K562 (cell line): ENCODE data around the gene AMZ2. TPM values are rescaled to one million over a fixed set of nuclear protein-coding genes. Genes with fewer than 3 reads are reported as not detected.
A peak's percentile ranks its signal among the peaks of the same experiment; 100 is the strongest.

ENCODE experiments used
- CHCHD3 ChIP-seq: fragments of 250-450 bp; sonication (Bioruptor Pico); IDR thresholded peaks from 2 replicates; pipeline ENCODE4 v2.1.2; 2022; ENCODE audit warnings: mild to moderate bottlenecking
- CHD1 ChIP-seq: fragments of 200-600 bp; sonication (generic); IDR thresholded peaks from one replicate; pipeline ENCODE4 v1.6.1; 2012; ENCODE audit warnings: mild to moderate bottlenecking, moderate library complexity, low read length, inconsistent platforms
- DACH1 ChIP-seq: fragments of 450-650 bp; IDR thresholded peaks from 2 replicates; pipeline ENCODE4 v1.6.1; 2018; ENCODE audit not compliant: partially characterized antibody
- GATAD2B ChIP-seq: fragments of 450-650 bp; IDR thresholded peaks from 2 replicates; pipeline ENCODE4 v1.6.1; 2017; ENCODE audit warnings: mild to moderate bottlenecking, borderline replicate concordance
- HDAC3 ChIP-seq: fragments of 450-650 bp; IDR thresholded peaks from 2 replicates; pipeline ENCODE4 v1.6.1; 2018; ENCODE audit warnings: borderline replicate concordance, mild to moderate bottlenecking, moderate library complexity; ENCODE audit not compliant: partially characterized antibody
- KDM5B ChIP-seq: fragments of 200-600 bp; sonication (generic); IDR thresholded peaks from 2 replicates; pipeline ENCODE4 v1.6.1; 2012; ENCODE audit warnings: low read depth, mild to moderate bottlenecking, moderate library complexity, low read length, control low read depth, inconsistent platforms; ENCODE audit not compliant: insufficient replicate concordance
- LCOR ChIP-seq: sonication (generic); formaldehyde crosslinking; IDR thresholded peaks from 2 replicates; pipeline ENCODE4 v1.8.0; 2022; ENCODE audit warnings: mild to moderate bottlenecking, missing genetic modification reagents
- ZNF175 ChIP-seq: fragments of 200-800 bp; sonication (Bioruptor generic); IDR thresholded peaks from 2 replicates; pipeline ENCODE4 v1.6.1; 2016; ENCODE audit warnings: low read depth, mild to moderate bottlenecking, missing genetic modification characterization, missing compliant biosample characterization
- ZNF184 ChIP-seq: sonication (generic); formaldehyde crosslinking; IDR thresholded peaks from 2 replicates; pipeline ENCODE4 v1.5.0; 2020; ENCODE audit warnings: missing genetic modification reagents
- polyA plus RNA-seq, 8 experiments: library from polyadenylated mRNA; depleted of rRNA in 4 of 8; stranded (reverse) in 5 of 8; unstranded in 3 of 8; fragments of >200 nt; fragmentation: Nextera tagmentation in 2 of 8; fragmentation: Illumina TruSeq in 1 of 8; extraction: Ambion mirVana in 2 of 8; extraction: Trizol in 1 of 8; gene quantifications; 2 replicates each; pipeline versions ENCODE4 v1.2.1 to v1.2.3, GENCODE V29; 2011 to 2014; ENCODE audit warnings: inconsistent platforms in 1 of 8, missing spikeins in 1 of 8
- total RNA-seq, 7 experiments: library from RNA; depleted of rRNA in 6 of 7; stranded (reverse); fragments of >200 nt in 6 of 7; fragmentation: Illumina TruSeq in 2 of 7; extraction: Trizol in 2 of 7; gene quantifications; 2 replicates each; pipeline versions ENCODE4 v1.2.1 to v1.2.3, GENCODE V29; 2011 to 2021; ENCODE audit warnings: low replicate concordance in 1 of 7
- TF ChIP-seq, protein P1 (sequence below): fragments of 200-600 bp; sonication (generic); IDR thresholded peaks from one replicate; pipeline ENCODE4 v1.6.1; 2012; ENCODE audit warnings: mild to moderate bottlenecking, low read depth, low read length, inconsistent platforms
- TF ChIP-seq, protein P2 (sequence below): IDR thresholded peaks from 2 replicates; pipeline ENCODE4 v1.6.1; 2012; ENCODE audit warnings: low read depth, low read length, improper control_type of control experiment, borderline replicate concordance
- TF ChIP-seq, protein P3 (sequence below): fragments of 450-650 bp; formaldehyde crosslinking; IDR thresholded peaks from 2 replicates; pipeline ENCODE4 v1.4.0; 2020; ENCODE audit warnings: mild to moderate bottlenecking, moderate library complexity

AMZ2 gene
- total and polyA plus RNA-seq, 9 of the 15 experiments (the other 6 are each of a cell fraction or from before 2014, with no cell fraction given), result 22.6 to 92.2 (median 52.6) TPM

DNA sequence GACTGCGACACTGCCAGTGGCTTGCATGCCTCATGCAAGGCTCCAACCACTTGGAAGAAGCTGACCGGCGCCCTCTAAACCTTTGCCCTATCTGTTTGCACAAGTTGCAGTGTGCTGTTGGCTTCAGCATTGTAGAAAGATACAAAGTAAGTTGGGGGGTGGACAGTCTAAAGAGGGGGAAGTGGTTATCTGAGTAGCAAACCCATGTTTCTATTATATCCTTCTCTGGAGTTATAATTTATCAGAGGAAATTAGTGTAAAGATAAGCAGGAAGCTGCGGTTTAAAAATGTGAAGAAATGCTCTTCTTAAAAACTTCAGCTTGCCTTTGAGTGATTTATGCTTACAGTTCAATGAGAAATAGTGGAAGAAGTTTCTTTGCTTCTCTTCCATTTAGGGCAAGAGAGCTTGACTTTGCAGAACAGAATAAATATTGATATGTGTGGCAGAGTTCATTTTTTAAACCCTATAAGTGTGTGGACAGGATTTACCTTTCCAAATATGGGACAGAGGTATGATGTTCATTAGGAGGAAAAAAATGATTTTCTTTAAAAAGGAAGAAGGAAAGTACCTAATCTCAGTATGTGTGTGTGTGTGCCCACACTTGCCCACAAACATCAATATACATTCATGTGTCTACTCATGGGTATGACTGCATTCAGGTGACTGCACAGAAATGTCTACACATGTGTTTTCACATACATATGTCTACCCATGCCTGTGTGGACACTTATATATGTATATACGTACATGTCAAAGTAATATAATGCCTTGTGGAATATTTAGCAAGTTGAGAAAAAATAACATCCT, 8.1 kb downstream of the AMZ2 start (continued):
- TF ChIP-seq, protein P1, sequence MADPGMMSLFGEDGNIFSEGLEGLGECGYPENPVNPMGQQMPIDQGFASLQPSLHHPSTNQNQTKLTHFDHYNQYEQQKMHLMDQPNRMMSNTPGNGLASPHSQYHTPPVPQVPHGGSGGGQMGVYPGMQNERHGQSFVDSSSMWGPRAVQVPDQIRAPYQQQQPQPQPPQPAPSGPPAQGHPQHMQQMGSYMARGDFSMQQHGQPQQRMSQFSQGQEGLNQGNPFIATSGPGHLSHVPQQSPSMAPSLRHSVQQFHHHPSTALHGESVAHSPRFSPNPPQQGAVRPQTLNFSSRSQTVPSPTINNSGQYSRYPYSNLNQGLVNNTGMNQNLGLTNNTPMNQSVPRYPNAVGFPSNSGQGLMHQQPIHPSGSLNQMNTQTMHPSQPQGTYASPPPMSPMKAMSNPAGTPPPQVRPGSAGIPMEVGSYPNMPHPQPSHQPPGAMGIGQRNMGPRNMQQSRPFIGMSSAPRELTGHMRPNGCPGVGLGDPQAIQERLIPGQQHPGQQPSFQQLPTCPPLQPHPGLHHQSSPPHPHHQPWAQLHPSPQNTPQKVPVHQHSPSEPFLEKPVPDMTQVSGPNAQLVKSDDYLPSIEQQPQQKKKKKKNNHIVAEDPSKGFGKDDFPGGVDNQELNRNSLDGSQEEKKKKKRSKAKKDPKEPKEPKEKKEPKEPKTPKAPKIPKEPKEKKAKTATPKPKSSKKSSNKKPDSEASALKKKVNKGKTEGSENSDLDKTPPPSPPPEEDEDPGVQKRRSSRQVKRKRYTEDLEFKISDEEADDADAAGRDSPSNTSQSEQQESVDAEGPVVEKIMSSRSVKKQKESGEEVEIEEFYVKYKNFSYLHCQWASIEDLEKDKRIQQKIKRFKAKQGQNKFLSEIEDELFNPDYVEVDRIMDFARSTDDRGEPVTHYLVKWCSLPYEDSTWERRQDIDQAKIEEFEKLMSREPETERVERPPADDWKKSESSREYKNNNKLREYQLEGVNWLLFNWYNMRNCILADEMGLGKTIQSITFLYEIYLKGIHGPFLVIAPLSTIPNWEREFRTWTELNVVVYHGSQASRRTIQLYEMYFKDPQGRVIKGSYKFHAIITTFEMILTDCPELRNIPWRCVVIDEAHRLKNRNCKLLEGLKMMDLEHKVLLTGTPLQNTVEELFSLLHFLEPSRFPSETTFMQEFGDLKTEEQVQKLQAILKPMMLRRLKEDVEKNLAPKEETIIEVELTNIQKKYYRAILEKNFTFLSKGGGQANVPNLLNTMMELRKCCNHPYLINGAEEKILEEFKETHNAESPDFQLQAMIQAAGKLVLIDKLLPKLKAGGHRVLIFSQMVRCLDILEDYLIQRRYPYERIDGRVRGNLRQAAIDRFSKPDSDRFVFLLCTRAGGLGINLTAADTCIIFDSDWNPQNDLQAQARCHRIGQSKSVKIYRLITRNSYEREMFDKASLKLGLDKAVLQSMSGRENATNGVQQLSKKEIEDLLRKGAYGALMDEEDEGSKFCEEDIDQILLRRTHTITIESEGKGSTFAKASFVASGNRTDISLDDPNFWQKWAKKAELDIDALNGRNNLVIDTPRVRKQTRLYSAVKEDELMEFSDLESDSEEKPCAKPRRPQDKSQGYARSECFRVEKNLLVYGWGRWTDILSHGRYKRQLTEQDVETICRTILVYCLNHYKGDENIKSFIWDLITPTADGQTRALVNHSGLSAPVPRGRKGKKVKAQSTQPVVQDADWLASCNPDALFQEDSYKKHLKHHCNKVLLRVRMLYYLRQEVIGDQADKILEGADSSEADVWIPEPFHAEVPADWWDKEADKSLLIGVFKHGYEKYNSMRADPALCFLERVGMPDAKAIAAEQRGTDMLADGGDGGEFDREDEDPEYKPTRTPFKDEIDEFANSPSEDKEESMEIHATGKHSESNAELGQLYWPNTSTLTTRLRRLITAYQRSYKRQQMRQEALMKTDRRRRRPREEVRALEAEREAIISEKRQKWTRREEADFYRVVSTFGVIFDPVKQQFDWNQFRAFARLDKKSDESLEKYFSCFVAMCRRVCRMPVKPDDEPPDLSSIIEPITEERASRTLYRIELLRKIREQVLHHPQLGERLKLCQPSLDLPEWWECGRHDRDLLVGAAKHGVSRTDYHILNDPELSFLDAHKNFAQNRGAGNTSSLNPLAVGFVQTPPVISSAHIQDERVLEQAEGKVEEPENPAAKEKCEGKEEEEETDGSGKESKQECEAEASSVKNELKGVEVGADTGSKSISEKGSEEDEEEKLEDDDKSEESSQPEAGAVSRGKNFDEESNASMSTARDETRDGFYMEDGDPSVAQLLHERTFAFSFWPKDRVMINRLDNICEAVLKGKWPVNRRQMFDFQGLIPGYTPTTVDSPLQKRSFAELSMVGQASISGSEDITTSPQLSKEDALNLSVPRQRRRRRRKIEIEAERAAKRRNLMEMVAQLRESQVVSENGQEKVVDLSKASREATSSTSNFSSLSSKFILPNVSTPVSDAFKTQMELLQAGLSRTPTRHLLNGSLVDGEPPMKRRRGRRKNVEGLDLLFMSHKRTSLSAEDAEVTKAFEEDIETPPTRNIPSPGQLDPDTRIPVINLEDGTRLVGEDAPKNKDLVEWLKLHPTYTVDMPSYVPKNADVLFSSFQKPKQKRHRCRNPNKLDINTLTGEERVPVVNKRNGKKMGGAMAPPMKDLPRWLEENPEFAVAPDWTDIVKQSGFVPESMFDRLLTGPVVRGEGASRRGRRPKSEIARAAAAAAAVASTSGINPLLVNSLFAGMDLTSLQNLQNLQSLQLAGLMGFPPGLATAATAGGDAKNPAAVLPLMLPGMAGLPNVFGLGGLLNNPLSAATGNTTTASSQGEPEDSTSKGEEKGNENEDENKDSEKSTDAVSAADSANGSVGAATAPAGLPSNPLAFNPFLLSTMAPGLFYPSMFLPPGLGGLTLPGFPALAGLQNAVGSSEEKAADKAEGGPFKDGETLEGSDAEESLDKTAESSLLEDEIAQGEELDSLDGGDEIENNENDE, result no peak
- TF ChIP-seq, protein P2, sequence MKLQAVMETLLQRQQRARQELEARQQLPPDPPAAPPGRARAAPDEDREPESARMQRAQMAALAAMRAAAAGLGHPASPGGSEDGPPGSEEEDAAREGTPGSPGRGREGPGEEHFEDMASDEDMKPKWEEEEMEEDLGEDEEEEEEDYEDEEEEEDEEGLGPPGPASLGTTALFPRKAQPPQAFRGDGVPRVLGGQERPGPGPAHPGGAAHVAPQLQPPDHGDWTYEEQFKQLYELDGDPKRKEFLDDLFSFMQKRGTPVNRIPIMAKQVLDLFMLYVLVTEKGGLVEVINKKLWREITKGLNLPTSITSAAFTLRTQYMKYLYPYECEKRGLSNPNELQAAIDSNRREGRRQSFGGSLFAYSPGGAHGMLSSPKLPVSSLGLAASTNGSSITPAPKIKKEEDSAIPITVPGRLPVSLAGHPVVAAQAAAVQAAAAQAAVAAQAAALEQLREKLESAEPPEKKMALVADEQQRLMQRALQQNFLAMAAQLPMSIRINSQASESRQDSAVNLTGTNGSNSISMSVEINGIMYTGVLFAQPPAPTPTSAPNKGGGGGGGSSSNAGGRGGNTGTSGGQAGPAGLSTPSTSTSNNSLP, result no peak
- TF ChIP-seq, protein P3, sequence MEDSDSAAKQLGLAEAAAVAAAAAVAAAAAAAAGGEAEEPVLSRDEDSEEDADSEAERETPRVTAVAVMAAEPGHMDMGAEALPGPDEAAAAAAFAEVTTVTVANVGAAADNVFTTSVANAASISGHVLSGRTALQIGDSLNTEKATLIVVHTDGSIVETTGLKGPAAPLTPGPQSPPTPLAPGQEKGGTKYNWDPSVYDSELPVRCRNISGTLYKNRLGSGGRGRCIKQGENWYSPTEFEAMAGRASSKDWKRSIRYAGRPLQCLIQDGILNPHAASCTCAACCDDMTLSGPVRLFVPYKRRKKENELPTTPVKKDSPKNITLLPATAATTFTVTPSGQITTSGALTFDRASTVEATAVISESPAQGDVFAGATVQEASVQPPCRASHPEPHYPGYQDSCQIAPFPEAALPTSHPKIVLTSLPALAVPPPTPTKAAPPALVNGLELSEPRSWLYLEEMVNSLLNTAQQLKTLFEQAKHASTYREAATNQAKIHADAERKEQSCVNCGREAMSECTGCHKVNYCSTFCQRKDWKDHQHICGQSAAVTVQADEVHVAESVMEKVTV (CRISPR knock-in tag), result no peak
- TF ChIP-seq GATAD2B (no peak), CHCHD3 (no peak), ZNF175 (no peak), DACH1 (no peak), LCOR (CRISPR knock-in tag) (no peak), KDM5B (no peak), CHD1 (no peak), ZNF184 (CRISPR knock-in tag) (no peak), HDAC3 (peak; percentile 50)
